HL-60 (cell line): Measurements from ENCODE around the gene EXOC1.

ENCODE experiments used
- DNase-seq, 2 experiments: peaks; one replicate each; pipeline ENCODE4 v3.0.0-alpha.2; 2010 to 2020; ENCODE audit warnings: low read depth in 1 of 2, low spot score in 1 of 2
- H3K27ac ChIP-seq: fragments of 250-450 bp; sonication (Bioruptor Pico); replicated peaks from 2 replicates; pipeline ENCODE4 v1.5.1; 2020; ENCODE audit warnings: mild to moderate bottlenecking, moderate library complexity
- H3K27me3 ChIP-seq: fragments of 250-450 bp; sonication (Bioruptor Pico); 2 replicates; pipeline ENCODE4 v1.5.1; 2021; ENCODE audit warnings: mild to moderate bottlenecking, moderate library complexity; ENCODE audit not compliant: insufficient read depth, poor library complexity, severe bottlenecking
- H3K4me3 ChIP-seq: replicated peaks from 2 replicates; pipeline ENCODE4 v1.5.1; 2011; ENCODE audit warnings: mild to moderate bottlenecking, control low read depth, low read length; ENCODE audit not compliant: insufficient read depth
- GABPA ChIP-seq: IDR thresholded peaks from 2 replicates; pipeline ENCODE4 v1.6.1; 2012; ENCODE audit warnings: low read depth
- POLR2AphosphoS5 ChIP-seq: IDR thresholded peaks from 2 replicates; pipeline ENCODE4 v1.6.1; 2012; ENCODE audit warnings: low read depth
- REST ChIP-seq: IDR thresholded peaks from 2 replicates; pipeline ENCODE4 v1.6.1; 2012; ENCODE audit warnings: low read depth; ENCODE audit not compliant: insufficient replicate concordance
- SPI1 ChIP-seq: IDR thresholded peaks from 2 replicates; pipeline ENCODE4 v1.6.1; 2012; ENCODE audit warnings: low read depth, mild to moderate bottlenecking, borderline replicate concordance
- TF ChIP-seq, protein P1 (sequence below): IDR thresholded peaks from one replicate; pipeline ENCODE4 v1.5.1; 2011; ENCODE audit warnings: low read length, control low read depth, inconsistent platforms; ENCODE audit not compliant: insufficient read depth

EXOC1 gene

GRCh38 chr4:55920571-55920970 lies 67.1 kb downstream of the EXOC1 start:
- no peak overlapping the region for H3K4me3 ChIP-seq
- TF ChIP-seq GABPA: no peak
- TF ChIP-seq SPI1: no peak
- no peak for TF ChIP-seq POLR2AphosphoS5
- TF ChIP-seq REST: no peak
- H3K27me3 ChIP-seq: no peaks in the 10 kb centered on the region
- no peak for DNase-seq
- no peak overlapping the region for H3K27ac ChIP-seq

DNA sequence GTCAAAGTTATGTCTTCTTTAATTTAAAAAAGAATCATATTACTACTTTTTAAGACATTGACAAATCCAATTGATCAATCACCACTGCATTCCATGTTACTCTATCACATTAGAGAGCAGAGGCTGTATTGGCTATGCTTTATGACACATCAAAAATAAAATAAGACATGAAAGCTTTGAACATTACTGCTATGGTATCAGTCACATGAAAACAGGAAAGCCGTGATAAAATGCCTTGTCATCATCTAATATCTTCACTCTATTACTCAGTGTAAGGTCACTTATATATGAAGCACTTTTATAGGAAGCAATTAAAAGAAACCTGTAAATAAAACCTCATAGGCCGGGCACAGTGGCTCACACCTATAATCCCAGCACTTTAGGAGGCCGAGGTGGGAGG lies 67.6 kb downstream of the EXOC1 start:
- Histone ChIP-seq H3K27ac (no peak overlapping the region), H3K27me3 (no peaks in the 10 kb centered on the region), H3K4me3 (no peak overlapping the region)
- no peak for TF ChIP-seq GABPA
- TF ChIP-seq POLR2AphosphoS5: no peak
- no peak for TF ChIP-seq SPI1
- TF ChIP-seq, protein P1, sequence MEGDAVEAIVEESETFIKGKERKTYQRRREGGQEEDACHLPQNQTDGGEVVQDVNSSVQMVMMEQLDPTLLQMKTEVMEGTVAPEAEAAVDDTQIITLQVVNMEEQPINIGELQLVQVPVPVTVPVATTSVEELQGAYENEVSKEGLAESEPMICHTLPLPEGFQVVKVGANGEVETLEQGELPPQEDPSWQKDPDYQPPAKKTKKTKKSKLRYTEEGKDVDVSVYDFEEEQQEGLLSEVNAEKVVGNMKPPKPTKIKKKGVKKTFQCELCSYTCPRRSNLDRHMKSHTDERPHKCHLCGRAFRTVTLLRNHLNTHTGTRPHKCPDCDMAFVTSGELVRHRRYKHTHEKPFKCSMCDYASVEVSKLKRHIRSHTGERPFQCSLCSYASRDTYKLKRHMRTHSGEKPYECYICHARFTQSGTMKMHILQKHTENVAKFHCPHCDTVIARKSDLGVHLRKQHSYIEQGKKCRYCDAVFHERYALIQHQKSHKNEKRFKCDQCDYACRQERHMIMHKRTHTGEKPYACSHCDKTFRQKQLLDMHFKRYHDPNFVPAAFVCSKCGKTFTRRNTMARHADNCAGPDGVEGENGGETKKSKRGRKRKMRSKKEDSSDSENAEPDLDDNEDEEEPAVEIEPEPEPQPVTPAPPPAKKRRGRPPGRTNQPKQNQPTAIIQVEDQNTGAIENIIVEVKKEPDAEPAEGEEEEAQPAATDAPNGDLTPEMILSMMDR: no peak
- TF ChIP-seq REST: no peak
- no peak for DNase-seq

GRCh38 chr4:55925241-55925640 lies 71.8 kb downstream of the EXOC1 start:
- TF ChIP-seq GABPA (no peak), REST (no peak)
- TF ChIP-seq, protein P1: no peak

GRCh38 chr4:55926610-55927009 lies 73.2 kb downstream of the EXOC1 start:
- no peaks in the 10 kb centered on the region for H3K27me3 ChIP-seq
- TF ChIP-seq SPI1 (no peak), POLR2AphosphoS5 (no peak), GABPA (no peak), REST (no peak)
- TF ChIP-seq, protein P1: no peak
- H3K4me3 ChIP-seq: no peak overlapping the region
- H3K27ac ChIP-seq: no peak overlapping the region
- DNase-seq: no peak

More at GRCh38 chr4:55925241-55925640, 71.8 kb downstream of the EXOC1 start:
- DNase-seq: no peak
- H3K27ac ChIP-seq: no peak overlapping the region
- no peaks in the 10 kb centered on the region for H3K27me3 ChIP-seq
- no peak overlapping the region for H3K4me3 ChIP-seq
